ENCODE measurements around the gene KATNBL1. TPM values are rescaled to one million over a fixed set of nuclear protein-coding genes. Genes with fewer than 3 reads are reported as not detected.

The KATNBL1 gene
- polyA plus RNA-seq, 1 of the 3 experiments (the other 2 are of a cell fraction): 13.8 TPM

DNA sequence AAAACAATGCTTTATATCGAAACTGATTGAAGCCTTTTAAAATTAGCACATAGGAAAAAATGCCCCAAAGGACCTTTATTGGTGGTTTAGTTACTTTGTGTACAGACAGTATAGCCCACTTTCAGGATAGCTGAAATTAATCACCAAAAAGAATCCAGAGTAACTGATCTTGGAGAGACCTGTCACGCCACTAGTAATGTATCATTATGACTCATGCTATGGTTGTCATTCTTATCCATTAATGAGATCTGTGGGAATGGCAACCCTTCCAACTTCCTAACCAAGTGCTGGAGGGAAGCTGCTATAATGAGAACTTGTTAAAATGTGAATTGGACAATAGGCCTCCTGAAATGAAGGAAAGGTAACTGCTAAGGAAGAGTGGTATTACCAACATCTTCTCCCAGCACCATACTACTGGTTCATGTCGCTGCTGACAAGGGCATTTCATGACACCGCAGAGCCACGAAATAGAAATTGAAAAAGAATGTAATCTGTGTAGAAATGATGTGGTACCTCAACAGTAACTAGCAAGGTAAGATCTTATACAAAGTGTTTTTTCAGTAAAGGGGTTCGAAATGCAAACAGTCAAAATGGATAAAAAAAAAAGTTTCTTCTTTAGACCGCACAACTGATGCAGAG is 7.8 kb upstream of the KATNBL1 start (continued):
- TF ChIP-seq, protein P1, sequence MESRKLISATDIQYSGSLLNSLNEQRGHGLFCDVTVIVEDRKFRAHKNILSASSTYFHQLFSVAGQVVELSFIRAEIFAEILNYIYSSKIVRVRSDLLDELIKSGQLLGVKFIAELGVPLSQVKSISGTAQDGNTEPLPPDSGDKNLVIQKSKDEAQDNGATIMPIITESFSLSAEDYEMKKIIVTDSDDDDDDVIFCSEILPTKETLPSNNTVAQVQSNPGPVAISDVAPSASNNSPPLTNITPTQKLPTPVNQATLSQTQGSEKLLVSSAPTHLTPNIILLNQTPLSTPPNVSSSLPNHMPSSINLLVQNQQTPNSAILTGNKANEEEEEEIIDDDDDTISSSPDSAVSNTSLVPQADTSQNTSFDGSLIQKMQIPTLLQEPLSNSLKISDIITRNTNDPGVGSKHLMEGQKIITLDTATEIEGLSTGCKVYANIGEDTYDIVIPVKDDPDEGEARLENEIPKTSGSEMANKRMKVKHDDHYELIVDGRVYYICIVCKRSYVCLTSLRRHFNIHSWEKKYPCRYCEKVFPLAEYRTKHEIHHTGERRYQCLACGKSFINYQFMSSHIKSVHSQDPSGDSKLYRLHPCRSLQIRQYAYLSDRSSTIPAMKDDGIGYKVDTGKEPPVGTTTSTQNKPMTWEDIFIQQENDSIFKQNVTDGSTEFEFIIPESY (IDR thresholded peaks at IDR 0.05; ENCODE audit: borderline replicate concordance, low read depth): no peak
- TF ChIP-seq FOXM1 (IDR thresholded peaks at IDR 0.05; ENCODE audit: low read depth): no peak
- TF ChIP-seq MEF2A (IDR thresholded peaks at IDR 0.05; ENCODE audit: borderline replicate concordance, low read depth): no peak
- TF ChIP-seq ELF1 (IDR thresholded peaks at IDR 0.05): no peak
- TF ChIP-seq JUND (IDR thresholded peaks at IDR 0.05): peak; percentile 85
- no peak for TF ChIP-seq RXRA (IDR thresholded peaks at IDR 0.05; ENCODE audit: borderline replicate concordance, low read depth)
- no peak for TF ChIP-seq FOXJ3 (CRISPR knock-in tag; IDR thresholded peaks at IDR 0.05)

DNA sequence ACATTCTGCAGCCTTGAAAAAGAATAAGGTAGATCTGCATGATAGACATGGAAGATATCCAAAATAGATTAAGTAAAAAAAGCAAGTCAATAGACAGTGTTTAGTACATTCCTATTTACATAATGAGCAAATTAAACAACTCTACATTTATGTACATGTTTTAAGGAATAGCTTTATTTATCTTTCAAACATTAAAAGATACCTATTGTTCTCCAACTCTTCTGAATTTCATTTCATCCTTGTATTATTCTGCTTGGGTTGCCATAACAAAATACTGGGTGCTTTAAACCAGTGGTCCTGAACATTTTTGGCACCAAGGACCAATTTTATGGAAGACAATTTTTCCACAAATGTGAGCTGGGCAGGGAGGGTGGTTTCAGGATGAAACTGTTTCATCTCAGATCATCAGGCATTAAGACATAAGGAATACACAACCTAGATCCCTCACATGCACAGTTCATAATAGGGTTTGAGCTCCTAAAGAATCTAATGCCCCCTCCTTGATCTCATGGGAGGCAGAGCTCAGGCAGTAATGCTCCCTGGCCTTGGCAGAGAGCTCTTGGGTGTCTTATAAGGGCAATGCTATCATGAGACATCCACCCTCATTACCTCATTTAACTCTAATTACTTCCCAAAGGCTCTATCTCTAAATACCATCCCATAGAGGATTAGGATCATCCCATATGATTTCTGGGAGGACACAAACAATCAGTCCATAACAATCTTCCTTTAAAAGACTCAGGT is 6.8 kb upstream of the KATNBL1 start:
- H3K9me2 ChIP-seq: no peaks in the 10 kb centered on the region
- no peak for DNase-seq
- peak overlapping the region in 1 of 2 experiments; percentile 73; a peak in 2 of 4 replicates for H3K27ac ChIP-seq (ENCODE audit: low read depth in 2 of 2, low read length in 1 of 2)
- no peak overlapping the region for H3K4me3 ChIP-seq (ENCODE audit: low read depth in 2 of 2, low read length in 1 of 2)
- no peaks in the 10 kb centered on the region for H3K9me3 ChIP-seq
- H3K9ac ChIP-seq: no peak overlapping the region
- H2AFZ ChIP-seq (ENCODE audit: low read depth): no peak overlapping the region
- no peaks in the 10 kb centered on the region for H3K27me3 ChIP-seq (ENCODE audit: insufficient read depth)
- H3K4me2 ChIP-seq: no peak overlapping the region
- no peaks in the 10 kb centered on the region for H3K36me3 ChIP-seq (replicated peaks in 1 of 2; ENCODE audit: control insufficient read depth in 1 of 2, insufficient read depth in 2 of 2, low read length in 1 of 2)
- ChIA-PET CTCF (interaction anchor here (1.5 to 2.7 kb wide), 3 partner anchors 106 to 150 kb away, joined by 3 to 10 read pairs (median 6); partner anchors contain the start of gene LPCAT4), POLR2A (no interaction called here)
- H3F3A ChIP-seq (replicated peaks; ENCODE audit: insufficient read depth): peaks cover 13% of the 10 kb centered on the region
- no peaks in the 10 kb centered on the region for H4K20me1 ChIP-seq (ENCODE audit: insufficient read depth)
- H3K4me1 ChIP-seq (ENCODE audit: control insufficient read depth in 1 of 2, insufficient read depth in 2 of 2, low read depth in 1 of 2, low read length in 1 of 2): no peaks in the 10 kb centered on the region
- TF ChIP-seq, protein P2, sequence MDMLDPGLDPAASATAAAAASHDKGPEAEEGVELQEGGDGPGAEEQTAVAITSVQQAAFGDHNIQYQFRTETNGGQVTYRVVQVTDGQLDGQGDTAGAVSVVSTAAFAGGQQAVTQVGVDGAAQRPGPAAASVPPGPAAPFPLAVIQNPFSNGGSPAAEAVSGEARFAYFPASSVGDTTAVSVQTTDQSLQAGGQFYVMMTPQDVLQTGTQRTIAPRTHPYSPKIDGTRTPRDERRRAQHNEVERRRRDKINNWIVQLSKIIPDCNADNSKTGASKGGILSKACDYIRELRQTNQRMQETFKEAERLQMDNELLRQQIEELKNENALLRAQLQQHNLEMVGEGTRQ (IDR thresholded peaks at IDR 0.05; ENCODE audit: borderline replicate concordance, low read depth, low read length): no peak
- TF ChIP-seq MXI1 (IDR thresholded peaks at IDR 0.05; ENCODE audit: low read depth, low read length) (no peak), SIN3A (IDR thresholded peaks at IDR 0.05; ENCODE audit: borderline replicate concordance, low read depth, low read length) (no peak), RXRA (IDR thresholded peaks at IDR 0.05; ENCODE audit: borderline replicate concordance, low read depth) (no peak)
- TF ChIP-seq, protein P3, sequence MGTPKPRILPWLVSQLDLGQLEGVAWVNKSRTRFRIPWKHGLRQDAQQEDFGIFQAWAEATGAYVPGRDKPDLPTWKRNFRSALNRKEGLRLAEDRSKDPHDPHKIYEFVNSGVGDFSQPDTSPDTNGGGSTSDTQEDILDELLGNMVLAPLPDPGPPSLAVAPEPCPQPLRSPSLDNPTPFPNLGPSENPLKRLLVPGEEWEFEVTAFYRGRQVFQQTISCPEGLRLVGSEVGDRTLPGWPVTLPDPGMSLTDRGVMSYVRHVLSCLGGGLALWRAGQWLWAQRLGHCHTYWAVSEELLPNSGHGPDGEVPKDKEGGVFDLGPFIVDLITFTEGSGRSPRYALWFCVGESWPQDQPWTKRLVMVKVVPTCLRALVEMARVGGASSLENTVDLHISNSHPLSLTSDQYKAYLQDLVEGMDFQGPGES (IDR thresholded peaks at IDR 0.05; ENCODE audit: low read depth, low read length): no peak
- H3K79me2 ChIP-seq (ENCODE audit: insufficient read depth): no peaks in the 10 kb centered on the region
